ENCODE results near the gene ARHGEF9.

GRCh38 chrX:63758011-63758410 is 27.0 kb downstream of the ARHGEF9 start:
- TF ChIP-seq CTCF (IDR thresholded peaks at IDR 0.05) (no peak), POLR2AphosphoS5 (IDR thresholded peaks at IDR 0.05; ENCODE audit: low read depth, low read length) (no peak), TCF7L2 (IDR thresholded peaks at IDR 0.05; ENCODE audit: low read depth, low read length) (no peak), REST (IDR thresholded peaks at IDR 0.05; ENCODE audit: insufficient read depth in 1 of 2, low read depth in 2 of 2, low read length in 1 of 2) (no peak), SIN3A (IDR thresholded peaks at IDR 0.05; ENCODE audit: borderline replicate concordance, insufficient read depth, low read depth, low read length) (no peak)
